Skin of body (tissue), 2 donors: ENCODE measurements around the gene STAT4. TPM values are rescaled to one million over a fixed set of nuclear protein-coding genes. Genes with fewer than 3 reads are reported as not detected.

Experiments
- DNase-seq: peaks from one replicate; lab custom pipeline; 2025; lab: John Stamatoyannopoulos, UW
- total RNA-seq: library from RNA; depleted of rRNA; stranded (reverse); fragments of >200 nt; gene quantifications from one replicate; pipeline ENCODE4 v1.2.3, GENCODE V29; 2014

The STAT4 gene
- total RNA-seq, 1 donor from 2014 or later = 4.3 TPM

DNA sequence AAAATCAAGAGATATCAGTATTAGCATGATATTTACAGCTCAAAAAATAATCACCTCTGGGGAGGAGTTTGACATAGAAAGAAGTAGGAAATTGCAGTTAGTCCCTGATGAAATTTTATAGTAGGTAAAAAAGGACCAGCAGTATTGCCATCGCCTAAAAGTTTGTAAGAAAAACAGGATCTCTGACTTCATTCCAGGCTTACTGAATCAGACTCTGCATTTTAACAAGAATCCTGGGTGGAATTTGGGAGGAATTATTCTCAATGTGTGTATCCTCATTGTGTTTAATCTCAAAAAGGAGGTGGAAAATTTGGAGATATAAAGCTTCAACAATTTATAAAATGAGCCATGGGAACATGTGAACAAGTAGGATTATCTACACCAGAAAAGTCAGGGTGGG lies 105.7 kb downstream of the STAT4 start:
- no peak for DNase-seq

DNA sequence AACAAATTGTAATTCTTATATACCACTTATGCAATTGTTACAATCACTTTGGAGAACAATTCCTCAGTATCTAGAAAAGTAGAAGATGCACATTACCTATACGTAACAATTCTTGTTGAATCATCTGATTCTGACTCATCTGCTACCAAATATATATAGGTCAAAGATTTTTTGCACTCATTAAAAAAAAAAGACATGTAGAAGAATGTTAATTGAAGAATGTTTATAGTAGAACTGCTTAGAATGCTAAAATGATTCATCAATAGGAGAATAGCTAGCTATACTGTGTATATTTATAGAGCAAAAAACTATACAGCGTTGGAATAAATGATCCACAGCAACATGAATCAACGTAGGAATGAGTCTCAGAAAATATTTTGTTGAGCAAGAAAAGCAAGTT lies 107.4 kb downstream of the STAT4 start:
- DNase-seq = no peak

DNA sequence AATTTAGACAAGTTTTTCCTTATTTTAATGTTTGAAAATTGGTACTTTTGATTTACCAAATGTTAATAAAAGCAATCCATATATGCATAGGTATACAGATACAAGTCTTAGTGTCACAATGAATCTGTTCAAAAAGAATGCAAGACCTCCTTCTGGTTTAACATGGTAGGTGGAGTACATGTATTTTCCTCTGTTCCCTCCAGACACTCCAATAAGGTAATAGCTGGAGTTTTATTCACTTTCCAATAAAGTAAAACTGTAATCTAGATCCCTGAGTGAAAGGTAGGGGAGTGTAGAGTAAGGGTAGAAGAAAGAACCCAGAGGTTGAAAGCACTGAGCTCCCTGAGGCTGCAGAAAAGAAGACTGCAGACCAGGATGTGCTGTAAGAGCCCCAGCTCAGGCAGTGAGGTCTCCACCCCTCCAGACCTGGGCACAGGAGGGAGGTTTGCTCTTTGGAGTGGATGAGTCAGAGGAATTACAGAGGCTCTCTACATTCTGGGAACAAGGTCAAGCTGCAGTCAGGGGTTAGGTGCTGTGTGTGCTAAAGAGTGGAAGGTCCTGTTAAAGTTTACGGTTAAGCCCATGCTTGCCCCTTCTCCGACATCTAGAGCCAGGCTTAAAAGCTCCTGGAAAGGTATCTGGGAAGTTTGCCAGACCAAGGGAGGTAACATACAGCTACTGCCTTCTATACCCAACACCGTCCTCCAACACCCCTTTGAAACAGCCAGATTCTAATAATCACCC lies 109.2 kb downstream of the STAT4 start:
- no peak for DNase-seq

DNA sequence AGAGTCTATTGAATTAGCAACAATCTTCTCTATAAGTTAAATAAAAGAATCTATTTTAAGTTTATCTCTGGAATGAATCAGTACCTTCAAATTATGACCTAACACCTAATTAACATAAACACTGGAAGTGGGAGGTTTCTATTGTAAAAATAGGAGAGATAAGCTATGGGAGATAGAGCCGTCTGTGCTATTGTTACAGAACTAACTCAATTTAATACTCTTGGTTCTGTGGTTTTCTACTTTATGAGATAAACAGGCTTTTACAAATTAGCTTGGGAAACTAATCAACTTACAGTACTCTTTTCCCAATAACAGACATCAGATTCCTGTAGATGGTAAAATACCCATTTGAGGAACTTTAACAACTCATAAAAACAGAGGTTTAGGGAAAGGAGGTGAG lies 111.2 kb downstream of the STAT4 start:
- no peak for DNase-seq

DNA sequence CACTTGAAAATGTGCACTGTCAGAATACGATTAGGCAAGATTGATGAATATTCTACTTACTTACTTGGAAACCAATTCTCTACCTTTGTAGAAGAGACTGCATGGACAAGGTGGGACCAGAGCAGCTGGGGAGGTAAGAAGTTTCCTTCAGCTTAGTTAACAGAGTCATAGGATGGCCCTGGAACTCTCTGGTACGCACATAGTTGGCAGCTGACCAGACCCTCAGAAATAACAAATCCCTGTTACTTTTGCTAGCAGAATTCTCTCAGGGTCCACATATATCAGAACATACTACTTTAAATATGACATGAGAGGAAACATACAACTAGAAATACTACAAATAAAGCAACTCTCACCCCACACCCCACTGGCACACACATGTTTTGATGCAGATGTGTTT lies 112.1 kb downstream of the STAT4 start:
- no peak for DNase-seq

DNA sequence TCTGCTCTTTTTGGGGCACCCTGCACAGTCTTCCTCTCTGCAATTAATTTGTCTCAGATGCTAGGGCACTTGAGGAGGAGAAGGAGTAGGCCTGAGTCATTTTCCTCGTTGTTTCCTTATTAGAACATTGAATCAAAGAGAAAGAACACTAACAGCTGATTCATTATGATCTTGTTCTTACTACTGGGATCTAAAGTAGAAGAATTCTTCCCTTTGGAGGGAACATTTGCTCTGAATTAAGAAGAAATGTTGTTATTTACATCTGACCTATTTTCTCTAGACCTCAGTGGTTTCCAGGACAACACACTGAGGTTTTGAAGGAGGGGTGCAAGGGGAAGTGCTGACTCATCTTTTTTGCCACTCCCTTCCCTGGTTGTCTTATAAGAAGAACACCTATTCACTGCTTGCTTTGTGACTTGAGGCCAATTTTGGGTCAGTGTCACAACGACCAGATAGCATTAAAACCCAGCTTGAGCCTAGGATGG lies 112.5 kb downstream of the STAT4 start:
- DNase-seq = peak; percentile 11

DNA sequence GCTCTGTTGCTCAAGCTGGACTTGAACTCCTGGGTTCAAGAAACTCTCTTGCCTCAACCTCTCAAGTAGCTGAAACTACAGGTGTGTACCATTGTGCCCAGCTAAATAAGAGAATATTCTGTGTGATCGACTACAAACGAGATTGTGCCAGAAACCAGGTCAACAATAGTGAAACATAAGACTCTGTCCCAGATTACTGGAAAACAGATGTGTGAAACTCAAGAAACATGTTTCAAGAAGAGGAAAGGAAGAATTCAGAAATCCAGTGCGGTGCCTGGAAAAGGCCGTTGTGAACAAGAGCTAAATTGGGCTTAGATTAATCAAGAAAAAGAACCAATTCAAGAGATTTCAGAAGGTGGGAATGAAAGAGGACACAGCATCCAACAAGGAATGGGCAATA lies 113.4 kb downstream of the STAT4 start:
- DNase-seq = no peak

DNA sequence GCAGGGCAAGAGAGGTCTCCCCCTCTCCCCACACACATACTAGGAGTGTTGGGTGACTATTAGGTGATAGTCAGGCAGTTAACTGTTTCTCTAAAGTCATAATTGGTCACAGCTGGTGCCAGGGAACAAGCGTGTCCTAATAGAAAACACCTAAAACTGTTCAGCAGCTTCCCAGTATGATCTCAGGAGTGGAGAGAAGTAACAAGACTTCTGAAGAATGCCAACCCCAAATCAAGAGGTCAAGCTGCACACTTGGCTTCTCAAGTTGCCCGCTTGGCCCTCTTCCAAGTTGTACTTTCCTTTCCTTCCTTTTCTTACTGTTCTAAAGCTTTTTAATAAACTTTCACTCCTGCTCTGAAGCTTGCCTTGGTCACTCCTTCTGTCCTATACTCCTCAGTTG lies 114.4 kb downstream of the STAT4 start:
- DNase-seq = no peak

DNA sequence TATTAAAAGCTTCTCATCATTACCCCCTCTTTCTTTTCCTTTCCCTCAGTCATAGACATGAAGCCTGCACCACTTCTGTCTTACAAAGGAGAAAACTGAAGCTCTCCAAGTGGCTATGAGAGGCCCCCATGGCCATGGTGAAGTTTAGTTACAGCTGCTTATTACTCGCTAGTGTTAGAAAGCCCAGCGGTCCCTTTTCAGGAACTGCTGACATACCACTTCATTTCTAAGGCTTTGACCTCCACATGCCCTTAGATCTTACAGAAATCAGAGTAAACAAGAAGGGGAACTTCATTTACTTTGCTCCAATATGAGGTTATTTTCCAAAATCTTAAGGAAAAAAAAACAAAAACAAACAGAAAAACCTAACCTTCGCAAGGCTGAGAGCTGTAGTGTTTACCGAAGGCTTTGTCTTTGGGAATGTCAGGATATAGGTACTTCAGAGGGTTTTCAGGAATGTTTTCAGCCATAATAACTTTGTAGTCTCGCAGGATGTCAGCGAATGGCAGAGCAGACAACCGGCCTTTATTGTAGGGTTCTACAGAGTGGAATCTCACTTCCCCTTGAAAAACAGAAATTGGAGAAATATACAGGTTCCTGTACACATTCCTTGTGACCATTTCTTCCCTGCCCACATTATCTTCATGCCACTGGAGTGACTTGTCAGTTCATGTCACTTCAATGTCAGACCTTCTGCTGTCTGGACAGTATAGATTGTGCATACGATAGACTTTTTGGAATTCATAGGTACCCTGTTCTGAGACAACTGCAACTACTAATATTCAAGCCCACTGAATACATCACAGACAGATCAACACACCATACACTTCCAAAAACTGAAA lies 118.0 kb downstream of the STAT4 start:
- DNase-seq = no peak

DNA sequence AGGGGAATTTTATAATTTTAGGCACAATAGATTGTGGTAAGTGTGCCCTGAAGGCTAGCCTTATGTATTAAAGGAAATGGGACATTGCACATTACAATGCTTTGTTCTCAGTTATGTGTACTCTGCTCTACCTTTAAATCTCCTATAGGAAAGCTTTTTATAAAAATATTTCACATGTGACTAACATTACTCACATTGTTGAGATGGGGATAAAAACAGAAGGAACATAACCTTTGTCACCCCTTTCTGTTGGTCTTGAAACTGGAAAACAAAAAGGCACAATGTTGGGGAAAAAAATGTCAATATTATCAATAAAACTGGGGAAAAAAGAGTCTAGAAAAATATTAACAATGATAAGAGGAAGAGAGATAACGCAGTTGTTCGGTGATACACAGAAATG lies 119.5 kb downstream of the STAT4 start:
- no peak for DNase-seq

DNA sequence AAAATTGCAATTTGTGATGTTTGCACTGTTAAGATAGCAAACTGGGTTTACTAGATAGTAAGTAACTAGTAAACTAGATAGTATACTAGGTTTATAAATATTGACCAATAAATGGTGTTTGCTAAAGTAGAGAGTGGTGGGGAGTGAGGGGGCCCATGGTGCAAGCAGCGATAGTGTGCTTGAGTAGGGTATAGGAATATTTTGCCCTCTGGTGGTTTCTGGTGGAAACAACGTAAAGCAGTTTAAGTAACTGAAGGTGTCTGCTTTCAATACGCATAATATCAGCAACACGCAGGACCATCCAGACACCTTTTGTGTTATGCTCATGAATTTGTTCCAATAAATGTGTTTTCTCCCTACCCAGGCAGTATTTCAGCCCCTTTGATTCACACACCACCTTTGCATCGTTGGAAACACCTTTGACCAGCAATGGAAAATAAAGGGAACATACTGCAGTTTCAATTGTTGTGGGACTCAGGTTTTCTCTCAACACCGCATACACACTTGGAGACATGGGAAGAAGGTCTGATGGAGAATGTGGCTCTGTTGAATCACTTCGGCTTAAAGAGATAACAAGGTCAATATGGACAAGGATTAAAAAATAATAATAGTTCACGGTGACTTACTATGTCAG lies 120.2 kb downstream of the STAT4 start:
- DNase-seq = no peak

DNA sequence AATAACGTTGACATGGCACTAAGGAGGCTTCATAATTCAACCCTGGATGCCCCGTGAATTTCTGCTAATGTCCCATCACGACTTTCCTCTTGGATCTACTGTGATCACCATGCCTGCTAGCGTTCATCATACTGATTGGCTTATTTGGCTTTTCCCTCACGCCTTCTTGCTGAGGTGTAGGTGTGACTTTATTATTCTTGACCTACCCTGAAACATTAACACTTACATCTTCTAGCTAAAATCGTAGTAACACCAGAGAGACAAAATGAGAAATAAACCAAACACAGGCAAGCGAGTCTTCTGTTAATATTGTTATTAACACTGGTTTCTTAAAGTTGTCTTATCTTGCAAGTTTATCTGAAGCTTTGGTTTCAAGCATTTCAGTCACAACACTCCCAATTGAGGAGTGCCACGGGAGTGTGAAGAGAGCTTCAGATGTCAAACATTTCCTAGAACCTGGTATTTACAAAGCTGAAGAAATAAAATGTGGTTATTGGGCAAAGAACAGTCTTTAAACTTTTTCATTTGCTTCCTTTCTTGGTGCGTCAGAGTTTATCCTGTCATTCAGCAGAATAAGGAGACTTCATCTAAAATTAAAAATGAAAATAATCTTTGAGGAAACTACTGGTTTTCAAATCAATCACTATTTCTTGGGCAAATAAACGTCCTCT lies 121.4 kb downstream of the STAT4 start:
- no peak for DNase-seq

DNA sequence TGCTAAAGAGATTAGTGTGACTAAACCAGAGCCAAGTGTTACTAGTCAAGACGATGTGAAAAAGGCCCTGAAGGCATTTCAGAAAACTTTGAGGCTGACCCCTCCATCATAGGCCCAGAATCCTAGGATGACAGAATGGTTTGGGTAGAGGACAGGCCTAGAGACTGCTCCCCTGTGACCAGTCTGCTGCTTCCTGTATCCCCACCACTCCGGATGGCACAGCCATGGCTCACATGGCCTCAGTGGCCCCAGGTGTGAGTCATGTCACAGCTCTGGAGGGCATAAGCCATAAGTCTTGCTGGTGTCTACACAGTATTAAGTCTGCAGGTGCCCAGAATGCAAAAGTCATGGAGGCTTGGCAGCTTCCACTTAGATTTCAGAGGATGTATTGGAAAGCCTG lies 124.4 kb downstream of the STAT4 start:
- DNase-seq = no peak

DNA sequence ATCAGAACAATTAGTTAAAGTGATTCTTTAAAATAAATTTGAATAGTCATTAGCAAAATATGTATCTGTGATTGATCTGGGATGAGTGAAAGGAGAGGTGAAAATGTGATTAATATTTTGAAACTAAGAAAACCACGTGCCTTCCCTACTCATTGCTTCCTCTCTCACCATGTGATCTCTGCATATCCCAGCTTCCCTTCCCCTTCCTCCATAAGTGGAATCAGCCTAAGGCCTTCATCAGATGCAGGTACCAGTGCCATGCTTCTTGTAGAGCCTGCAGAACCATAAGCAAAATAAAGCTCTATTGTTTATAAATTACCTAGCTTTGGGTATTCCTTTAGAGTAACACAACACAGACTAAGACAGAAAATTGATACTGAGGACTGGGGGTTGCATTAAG lies 125.7 kb downstream of the STAT4 start:
- DNase-seq = no peak

DNA sequence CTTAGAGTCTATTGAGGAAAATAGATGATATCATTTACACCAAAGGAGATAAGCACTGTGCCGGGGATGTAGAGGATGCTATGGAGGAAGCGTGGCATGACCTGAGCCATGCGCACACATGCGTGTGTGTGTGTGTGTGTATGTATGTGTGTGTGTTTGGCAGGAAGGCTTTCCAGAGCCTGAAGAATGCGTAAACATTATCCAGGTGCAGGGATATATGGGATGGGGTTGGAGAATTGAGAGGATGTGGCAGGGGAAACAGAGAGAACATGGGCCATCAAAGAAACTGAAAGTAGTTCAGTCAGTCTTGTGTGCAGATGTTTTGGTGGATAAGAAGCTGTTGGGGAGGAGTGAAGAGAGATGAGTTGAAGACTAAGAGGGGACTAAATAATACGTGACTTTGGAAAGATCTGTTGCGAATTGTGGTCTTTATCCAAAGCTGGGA lies 127.5 kb downstream of the STAT4 start:
- DNase-seq = no peak

DNA sequence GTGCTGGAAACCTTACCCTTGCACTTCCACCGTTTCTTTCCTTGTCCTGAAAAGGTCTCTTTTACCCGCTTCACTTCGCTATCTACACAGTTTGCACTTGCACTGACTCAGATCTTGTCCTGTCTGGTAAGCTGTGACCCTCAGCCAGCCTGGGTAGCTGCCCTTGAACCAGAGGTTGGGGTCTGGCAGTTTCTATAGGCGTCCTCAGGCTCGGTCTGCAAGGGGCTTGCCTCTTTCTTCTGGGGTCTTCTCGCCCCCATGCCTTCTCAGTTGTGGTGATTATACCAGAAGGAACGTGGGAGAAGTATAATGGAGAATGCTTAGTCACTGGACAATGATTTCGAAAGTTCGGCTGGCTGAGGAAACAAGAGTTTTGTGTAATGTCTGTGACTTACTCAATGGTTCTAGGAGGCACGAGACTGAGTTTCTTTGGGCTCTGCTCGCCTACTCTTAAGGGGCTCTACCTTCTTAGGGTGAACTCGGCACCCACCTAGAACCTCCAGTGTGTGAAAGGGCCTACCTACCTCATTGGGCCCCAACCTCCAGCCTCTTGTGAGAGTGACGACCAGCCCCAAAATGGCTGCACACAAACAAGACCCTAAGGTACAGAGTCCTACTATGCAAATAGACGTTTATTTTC lies 129.9 kb downstream of the STAT4 start:
- DNase-seq = peak; percentile 42

DNA sequence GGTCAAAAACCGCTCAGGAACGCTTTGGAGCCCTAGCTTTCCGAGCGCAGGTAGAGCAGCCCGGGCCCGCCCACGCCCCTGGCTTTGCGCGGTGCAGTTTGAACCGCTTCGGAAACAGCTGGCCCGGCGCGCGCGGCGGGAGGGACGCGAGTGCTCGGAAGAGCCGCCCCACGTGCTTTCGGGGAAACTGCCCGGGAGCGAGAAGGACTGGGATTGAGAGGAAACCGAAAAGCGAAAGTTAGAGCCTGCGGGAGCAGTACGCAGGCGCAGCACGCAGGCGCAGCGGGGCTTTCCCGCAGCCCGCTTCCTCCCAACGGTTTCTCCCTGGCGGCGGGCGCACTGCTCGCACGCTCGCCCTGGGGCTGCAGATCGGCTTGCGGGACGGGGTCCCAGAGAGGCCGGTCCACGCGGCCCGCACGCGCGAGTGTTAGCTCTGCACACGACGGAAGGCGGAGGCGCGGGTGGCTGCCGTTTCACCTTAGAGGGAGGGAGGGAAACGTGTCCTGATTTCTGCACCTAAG lies 130.5 kb downstream of the STAT4 start:
- DNase-seq = peak; percentile 98

DNA sequence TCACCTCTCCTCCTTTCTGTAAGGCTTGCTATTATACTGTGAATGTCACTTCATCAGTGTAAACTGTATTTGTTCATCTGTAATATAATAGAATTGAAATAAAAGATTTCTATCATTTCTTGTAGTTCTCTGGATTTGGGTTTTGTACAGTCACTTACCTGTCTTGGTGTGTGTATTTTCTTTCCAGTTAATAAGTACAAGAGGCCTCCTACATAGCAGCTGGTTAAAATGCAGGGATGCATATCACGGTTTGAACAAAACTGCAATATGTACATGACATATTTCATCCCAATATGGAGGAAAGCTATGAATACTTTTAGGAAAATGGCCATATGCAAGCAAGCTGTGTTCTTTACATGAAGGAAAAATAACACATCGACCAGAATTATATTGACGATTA lies 131.4 kb downstream of the STAT4 start:
- DNase-seq = no peak

DNA sequence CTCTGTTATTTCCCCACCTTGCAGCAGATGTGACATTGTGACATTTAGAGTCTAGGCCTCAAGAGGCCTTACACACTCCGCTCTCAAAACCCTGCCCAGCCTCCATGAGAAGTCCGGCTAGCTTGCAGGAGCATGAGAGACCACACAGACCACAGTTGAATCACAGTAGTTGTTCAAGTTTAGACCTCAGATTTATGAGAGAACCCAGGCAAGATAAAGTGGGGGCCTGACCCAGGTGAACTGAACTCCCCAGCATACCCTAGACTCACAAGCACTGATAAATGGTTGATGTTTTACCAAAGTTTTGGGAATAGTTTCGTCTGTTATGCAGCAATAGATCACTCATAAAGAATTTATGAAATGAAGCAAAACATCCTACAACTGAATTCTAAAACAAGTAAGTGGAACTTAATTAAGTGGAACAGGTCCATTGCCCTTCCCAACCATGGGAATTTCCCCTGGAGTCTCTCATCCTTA lies 132.1 kb downstream of the STAT4 start:
- DNase-seq = no peak

DNA sequence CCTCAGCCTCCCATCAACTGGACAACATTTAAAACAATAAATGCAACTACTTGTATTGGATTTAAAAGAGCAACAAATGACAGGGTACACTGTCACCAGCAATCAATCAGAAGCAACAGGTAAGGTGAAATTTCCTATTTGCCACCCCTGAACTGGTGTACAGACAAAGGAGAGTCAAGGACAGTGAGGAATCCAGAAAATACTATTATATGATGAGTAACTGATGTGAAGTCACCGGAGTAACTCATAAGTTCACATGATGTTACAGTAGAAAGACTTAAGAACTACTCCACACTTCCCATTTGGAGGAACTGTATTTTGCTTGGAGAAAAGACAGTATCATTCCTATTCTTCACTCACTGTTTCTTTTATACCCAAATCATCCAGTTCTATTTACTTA lies 132.7 kb downstream of the STAT4 start:
- DNase-seq = no peak

DNA sequence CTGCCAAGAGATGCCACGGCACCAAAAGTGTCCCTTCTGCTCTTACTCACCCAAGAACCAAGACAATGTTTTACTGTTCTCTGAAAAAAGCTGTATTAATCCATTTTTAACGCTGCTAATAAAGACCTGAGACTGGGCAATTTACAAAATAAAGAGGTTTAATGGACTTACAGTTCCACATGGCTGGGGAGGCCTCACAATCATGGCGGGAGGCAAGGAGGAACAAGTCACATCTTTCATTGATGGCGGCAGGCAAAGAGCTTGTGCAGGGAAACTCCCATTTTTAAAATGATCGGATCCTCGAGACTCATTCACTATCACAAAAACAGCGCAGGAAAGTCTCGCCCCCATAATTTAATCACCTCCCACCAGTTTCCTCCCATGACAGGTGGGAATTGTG lies 135.0 kb downstream of the STAT4 start:
- no peak for DNase-seq
